ENCODE measurements around the gene HMG20B. TPM values are rescaled to one million over a fixed set of nuclear protein-coding genes. Genes with fewer than 3 reads are reported as not detected.

The HMG20B gene
- polyA plus RNA-seq, 1 donor from 2014 or later = 22.6 TPM

DNA sequence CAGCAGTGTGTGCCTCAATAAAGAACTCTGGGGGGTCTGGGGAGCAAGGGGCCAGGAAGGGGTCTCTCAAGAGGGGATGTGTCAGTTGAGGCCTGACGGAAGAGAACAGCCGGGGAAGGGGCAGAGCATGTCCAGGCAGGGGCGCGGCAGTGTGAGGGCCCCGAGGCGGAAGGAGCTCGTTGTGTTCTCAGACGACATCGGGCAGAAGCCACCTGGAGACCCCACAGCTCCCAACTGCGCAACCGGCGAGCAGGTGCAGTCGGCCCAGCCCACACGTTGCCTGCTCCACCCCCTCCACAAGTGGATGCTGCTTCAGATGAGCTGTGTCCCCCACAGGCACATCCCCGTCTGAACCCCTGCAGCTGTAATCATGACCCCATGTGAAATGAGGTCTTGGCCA is 48.9 kb downstream of the HMG20B start:
- Histone ChIP-seq H4K20me1 (ENCODE audit: insufficient read depth) (no peaks in the 10 kb centered on the region), H3K36me3 (ENCODE audit: insufficient read depth, low read length) (no peaks in the 10 kb centered on the region), H3F3A (ENCODE audit: insufficient read depth, low read length, poor library complexity, severe bottlenecking) (no peaks in the 10 kb centered on the region), H2AFZ (ENCODE audit: low read depth, low read length) (no peak overlapping the region), H3K4me2 (ENCODE audit: low read length) (no peak overlapping the region), H3K79me2 (replicated peaks; ENCODE audit: insufficient read depth, low read length) (peaks cover 11% of the 10 kb centered on the region), H3K27ac (ENCODE audit: low read length) (no peak overlapping the region), H3K27me3 (ENCODE audit: insufficient read depth, low read depth, low read length) (no peaks in the 10 kb centered on the region), H3K9ac (ENCODE audit: low read length) (no peak overlapping the region), H3K9me2 (ENCODE audit: insufficient read depth, low read length) (no peaks in the 10 kb centered on the region), H3K9me3 (ENCODE audit: low read length) (no peaks in the 10 kb centered on the region), H3K4me3 (ENCODE audit: low read length) (no peak overlapping the region)
- TF ChIP-seq TAF1 (IDR thresholded peaks at IDR 0.05; ENCODE audit: low read depth) = no peak
- TF ChIP-seq MXI1 (conservative IDR thresholded peaks at IDR 0.05; ENCODE audit: poor library complexity, severe bottlenecking) = no peak
- TF ChIP-seq EP300 (conservative IDR thresholded peaks at IDR 0.05; ENCODE audit: poor library complexity, severe bottlenecking) = no peak
- TF ChIP-seq RAD21 (conservative IDR thresholded peaks at IDR 0.05) = no peak
- TF ChIP-seq, protein P1, sequence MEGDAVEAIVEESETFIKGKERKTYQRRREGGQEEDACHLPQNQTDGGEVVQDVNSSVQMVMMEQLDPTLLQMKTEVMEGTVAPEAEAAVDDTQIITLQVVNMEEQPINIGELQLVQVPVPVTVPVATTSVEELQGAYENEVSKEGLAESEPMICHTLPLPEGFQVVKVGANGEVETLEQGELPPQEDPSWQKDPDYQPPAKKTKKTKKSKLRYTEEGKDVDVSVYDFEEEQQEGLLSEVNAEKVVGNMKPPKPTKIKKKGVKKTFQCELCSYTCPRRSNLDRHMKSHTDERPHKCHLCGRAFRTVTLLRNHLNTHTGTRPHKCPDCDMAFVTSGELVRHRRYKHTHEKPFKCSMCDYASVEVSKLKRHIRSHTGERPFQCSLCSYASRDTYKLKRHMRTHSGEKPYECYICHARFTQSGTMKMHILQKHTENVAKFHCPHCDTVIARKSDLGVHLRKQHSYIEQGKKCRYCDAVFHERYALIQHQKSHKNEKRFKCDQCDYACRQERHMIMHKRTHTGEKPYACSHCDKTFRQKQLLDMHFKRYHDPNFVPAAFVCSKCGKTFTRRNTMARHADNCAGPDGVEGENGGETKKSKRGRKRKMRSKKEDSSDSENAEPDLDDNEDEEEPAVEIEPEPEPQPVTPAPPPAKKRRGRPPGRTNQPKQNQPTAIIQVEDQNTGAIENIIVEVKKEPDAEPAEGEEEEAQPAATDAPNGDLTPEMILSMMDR (IDR thresholded peaks at IDR 0.05; ENCODE audit: poor library complexity, severe bottlenecking) = no peak
- TF ChIP-seq, protein P2, sequence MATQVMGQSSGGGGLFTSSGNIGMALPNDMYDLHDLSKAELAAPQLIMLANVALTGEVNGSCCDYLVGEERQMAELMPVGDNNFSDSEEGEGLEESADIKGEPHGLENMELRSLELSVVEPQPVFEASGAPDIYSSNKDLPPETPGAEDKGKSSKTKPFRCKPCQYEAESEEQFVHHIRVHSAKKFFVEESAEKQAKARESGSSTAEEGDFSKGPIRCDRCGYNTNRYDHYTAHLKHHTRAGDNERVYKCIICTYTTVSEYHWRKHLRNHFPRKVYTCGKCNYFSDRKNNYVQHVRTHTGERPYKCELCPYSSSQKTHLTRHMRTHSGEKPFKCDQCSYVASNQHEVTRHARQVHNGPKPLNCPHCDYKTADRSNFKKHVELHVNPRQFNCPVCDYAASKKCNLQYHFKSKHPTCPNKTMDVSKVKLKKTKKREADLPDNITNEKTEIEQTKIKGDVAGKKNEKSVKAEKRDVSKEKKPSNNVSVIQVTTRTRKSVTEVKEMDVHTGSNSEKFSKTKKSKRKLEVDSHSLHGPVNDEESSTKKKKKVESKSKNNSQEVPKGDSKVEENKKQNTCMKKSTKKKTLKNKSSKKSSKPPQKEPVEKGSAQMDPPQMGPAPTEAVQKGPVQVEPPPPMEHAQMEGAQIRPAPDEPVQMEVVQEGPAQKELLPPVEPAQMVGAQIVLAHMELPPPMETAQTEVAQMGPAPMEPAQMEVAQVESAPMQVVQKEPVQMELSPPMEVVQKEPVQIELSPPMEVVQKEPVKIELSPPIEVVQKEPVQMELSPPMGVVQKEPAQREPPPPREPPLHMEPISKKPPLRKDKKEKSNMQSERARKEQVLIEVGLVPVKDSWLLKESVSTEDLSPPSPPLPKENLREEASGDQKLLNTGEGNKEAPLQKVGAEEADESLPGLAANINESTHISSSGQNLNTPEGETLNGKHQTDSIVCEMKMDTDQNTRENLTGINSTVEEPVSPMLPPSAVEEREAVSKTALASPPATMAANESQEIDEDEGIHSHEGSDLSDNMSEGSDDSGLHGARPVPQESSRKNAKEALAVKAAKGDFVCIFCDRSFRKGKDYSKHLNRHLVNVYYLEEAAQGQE (IDR thresholded peaks at IDR 0.05; ENCODE audit: borderline replicate concordance) = no peak
- no peak for TF ChIP-seq POLR2AphosphoS5 (IDR thresholded peaks at IDR 0.05)
- no peak for TF ChIP-seq SMC3 (conservative IDR thresholded peaks at IDR 0.05; ENCODE audit: poor library complexity)
- TF ChIP-seq EZH2 (IDR thresholded peaks at IDR 0.05; ENCODE audit: borderline replicate concordance, insufficient read depth, low read length, poor library complexity, severe bottlenecking) = no peak

DNA sequence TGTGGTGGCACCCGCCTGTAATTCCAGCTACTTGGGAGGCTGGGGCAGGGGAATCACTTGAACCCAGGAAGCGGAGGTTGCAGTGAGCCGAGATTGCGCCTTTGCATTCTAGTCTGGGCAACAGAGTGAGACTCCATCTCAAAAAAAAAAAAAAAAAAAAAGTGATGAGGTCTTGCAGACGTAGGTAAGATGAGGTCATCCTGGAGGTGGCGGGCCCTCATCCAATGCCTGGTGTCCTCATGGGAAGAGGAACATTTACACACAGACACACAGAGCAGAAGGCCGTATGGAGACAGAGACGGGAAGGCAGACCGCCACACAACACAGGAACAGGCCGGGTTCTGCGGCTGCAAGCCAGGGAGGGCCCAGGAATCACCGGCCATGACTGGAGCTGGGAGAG is 49.5 kb downstream of the HMG20B start:
- no peaks in the 10 kb centered on the region for H3K9me3 ChIP-seq (ENCODE audit: low read length)
- no peaks in the 10 kb centered on the region for H4K20me1 ChIP-seq (ENCODE audit: insufficient read depth)
- H3K4me3 ChIP-seq (ENCODE audit: low read length) = no peak overlapping the region
- H3K9me2 ChIP-seq (ENCODE audit: insufficient read depth, low read length) = no peaks in the 10 kb centered on the region
- no peak overlapping the region for H3K27ac ChIP-seq (ENCODE audit: low read length)
- no peak for TF ChIP-seq TAF1 (IDR thresholded peaks at IDR 0.05; ENCODE audit: low read depth)
- TF ChIP-seq EP300 (conservative IDR thresholded peaks at IDR 0.05; ENCODE audit: poor library complexity, severe bottlenecking) = no peak
- no peak for TF ChIP-seq EZH2 (IDR thresholded peaks at IDR 0.05; ENCODE audit: borderline replicate concordance, insufficient read depth, low read length, poor library complexity, severe bottlenecking)
- TF ChIP-seq SMC3 (conservative IDR thresholded peaks at IDR 0.05; ENCODE audit: poor library complexity) = no peak
- TF ChIP-seq POLR2AphosphoS5 (IDR thresholded peaks at IDR 0.05) = no peak
- TF ChIP-seq, protein P2 (IDR thresholded peaks at IDR 0.05; ENCODE audit: borderline replicate concordance) = no peak
- no peak for TF ChIP-seq RAD21 (conservative IDR thresholded peaks at IDR 0.05)
- TF ChIP-seq, protein P1 (IDR thresholded peaks at IDR 0.05; ENCODE audit: poor library complexity, severe bottlenecking) = no peak
- no peak for TF ChIP-seq MXI1 (conservative IDR thresholded peaks at IDR 0.05; ENCODE audit: poor library complexity, severe bottlenecking)
- no peak overlapping the region for H3K9ac ChIP-seq (ENCODE audit: low read length)
- no peaks in the 10 kb centered on the region for H3K36me3 ChIP-seq (ENCODE audit: insufficient read depth, low read length)
- H3K4me2 ChIP-seq (ENCODE audit: low read length) = no peak overlapping the region
- H3K79me2 ChIP-seq (replicated peaks; ENCODE audit: insufficient read depth, low read length) = peaks cover 11% of the 10 kb centered on the region
- no peak overlapping the region for H2AFZ ChIP-seq (ENCODE audit: low read depth, low read length)
- H3K27me3 ChIP-seq (ENCODE audit: insufficient read depth, low read depth, low read length) = no peaks in the 10 kb centered on the region
- no peaks in the 10 kb centered on the region for H3F3A ChIP-seq (ENCODE audit: insufficient read depth, low read length, poor library complexity, severe bottlenecking)
